GM19468 (cell line): ENCODE measurements around the gene ABCA7.

Experiments
- ATAC-seq: cut with Tn5 transposase; IDR thresholded peaks from one replicate; pipeline ENCODE4 v1.9.1; 2021; ENCODE audit warnings: mild to moderate bottlenecking, moderate library complexity, moderate number of reproducible peaks; ENCODE audit not compliant: unreplicated experiment; ENCODE audit errors: extremely low read depth

ABCA7 gene

GRCh38 chr19:1001538-1002166, 38.3 kb upstream of the ABCA7 start:
- no peak for ATAC-seq

DNA sequence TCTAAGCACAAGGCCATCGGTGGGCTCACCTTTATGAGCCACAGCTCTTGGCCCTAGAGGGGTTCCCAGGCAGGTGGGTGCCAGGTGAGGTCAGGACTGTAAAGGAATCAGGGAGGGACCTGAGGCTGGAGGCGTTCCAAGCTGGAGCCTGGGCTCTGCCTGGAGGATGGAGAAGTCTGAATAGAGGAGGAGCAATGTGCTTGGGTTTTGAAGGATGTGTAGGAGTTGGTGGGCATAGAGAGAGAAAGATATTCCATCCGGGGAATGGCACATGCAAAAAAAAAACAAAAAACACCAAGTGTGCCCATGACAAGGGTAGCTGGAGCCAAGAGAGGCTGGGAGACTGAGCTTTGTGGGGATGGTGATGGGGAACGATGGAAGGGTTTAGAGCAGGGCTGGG, 37.3 kb upstream of the ABCA7 start:
- ATAC-seq: no peak

DNA sequence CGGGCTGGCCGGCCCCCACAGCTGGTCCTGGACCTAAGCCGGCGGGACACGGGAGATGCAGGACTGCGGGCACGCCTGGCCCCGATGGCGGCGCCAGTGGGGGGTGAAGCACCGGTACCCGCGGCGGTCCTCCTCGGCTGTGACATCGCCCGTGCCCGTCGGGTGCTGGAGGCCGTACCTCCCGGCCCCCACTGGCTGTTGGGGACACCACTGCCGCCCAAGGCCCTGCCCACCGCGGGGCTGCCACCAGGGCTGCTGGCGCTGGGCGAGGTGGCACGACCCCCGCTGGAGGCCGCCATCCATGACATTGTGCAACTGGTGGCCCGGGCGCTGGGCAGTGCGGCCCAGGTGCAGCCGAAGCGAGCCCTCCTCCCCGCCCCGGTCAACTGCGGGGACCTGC, 36.6 kb upstream of the ABCA7 start:
- no peak for ATAC-seq

GRCh38 chr19:1004204-1004802, 35.6 kb upstream of the ABCA7 start:
- ATAC-seq: no peak

GRCh38 chr19:1004803-1005664, 34.9 kb upstream of the ABCA7 start:
- no peak for ATAC-seq

GRCh38 chr19:1006711-1007398, 33.1 kb upstream of the ABCA7 start:
- no peak for ATAC-seq

DNA sequence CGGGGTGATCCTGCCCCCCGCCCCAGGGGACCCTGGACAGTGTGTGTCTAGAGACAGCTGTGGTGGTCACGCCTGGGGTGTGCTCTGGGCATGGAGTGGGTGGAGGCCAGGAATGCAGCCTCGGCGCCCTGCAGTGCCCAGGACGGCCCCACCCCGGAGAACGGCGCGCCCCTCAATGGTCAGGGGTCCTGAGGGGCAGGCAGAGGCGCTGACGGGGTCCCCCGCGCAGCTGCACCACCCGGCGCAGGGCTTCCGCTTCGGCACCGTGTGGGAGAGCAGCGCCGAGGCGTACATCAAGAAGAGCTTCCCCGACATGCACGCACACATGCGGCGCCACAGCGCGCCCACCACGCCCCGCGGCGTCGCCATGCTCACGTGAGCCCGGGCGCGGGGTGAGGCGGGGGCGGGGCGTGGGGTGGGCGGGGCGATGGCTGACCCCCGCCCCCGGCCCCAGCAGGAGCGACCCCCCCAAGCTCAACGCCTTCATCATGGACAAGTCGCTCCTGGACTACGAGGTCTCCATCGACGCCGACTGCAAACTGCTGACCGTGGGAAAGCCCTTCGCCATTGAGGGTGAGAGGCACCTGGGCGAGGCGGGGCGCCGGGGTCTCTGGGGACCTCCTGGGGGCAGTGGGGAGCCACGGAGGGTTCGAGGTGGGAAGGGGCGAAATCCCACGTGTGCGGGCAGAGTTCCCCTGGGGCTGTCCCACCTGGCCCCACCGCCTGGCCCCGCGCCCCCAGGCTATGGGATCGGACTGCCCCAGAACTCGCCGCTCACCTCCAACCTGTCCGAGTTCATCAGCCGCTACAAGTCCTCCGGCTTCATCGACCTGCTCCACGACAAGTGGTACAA, 32.3 kb upstream of the ABCA7 start:
- no peak for ATAC-seq

DNA sequence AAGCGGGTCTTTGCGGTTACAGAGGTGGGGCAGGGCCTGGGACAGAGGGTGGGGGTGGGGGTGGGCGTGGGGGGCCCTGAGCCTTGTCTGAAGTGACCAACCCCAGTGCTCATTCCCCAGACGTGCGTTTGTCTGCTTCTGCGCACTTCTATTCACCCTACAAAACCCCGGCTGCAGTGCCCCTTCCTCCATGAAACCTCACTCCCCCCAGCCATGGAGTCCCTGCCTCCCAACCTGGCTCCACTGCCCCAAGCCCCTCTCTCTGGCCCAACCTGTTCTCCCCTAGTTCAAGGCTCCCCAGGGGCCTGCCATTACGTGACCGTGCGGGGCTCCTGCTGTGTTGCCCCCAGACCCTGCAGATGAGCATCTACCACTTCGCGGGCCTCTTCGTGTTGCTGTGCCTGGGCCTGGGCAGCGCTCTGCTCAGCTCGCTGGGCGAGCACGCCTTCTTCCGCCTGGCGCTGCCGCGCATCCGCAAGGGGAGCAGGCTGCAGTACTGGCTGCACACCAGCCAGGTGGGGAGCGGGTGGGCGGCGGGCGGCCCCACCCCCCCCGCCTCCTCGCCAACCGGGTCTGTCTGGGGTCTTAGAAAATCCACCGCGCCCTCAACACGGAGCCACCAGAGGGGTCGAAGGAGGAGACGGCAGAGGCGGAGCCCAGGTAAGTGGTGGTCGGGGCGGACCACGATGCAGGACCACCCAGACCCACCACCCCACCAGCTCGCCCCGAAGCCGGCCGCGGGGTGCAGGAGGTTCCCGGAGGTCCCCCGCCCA, 31.5 kb upstream of the ABCA7 start:
- no peak for ATAC-seq

DNA sequence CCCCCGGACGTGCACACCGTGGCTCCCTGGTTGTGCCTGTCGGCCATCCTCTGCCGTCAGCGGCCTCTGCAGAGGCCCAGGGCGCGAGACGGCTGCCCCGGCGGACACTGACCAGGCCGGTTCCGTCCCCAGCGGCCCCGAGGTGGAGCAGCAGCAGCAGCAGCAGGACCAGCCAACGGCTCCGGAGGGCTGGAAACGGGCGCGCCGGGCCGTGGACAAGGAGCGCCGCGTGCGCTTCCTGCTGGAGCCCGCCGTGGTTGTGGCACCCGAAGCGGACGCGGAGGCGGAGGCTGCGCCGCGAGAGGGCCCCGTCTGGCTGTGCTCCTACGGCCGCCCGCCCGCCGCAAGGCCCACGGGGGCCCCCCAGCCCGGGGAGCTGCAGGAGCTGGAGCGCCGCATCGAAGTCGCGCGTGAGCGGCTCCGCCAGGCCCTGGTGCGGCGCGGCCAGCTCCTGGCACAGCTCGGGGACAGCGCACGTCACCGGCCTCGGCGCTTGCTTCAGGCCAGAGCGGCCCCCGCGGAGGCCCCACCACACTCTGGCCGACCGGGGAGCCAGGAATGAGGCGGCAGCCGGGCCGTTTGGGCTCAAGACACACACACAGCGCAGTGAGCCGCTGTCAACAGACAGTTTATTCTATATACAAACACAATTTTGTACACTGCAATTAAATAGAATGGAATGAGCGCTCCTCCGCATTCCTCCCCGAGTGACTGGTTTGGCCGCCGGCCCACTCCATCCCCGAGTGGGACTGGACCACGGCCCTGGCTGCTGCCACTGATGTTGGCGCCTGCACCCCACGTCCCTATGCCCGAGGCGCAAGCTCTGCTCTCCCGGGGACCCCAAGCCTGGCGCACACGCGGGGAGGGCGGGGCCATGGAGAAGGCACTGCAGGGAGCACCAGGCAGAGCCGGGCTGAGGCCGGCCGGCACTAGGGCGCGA, 30.6 kb upstream of the ABCA7 start:
- ATAC-seq: no peak

DNA sequence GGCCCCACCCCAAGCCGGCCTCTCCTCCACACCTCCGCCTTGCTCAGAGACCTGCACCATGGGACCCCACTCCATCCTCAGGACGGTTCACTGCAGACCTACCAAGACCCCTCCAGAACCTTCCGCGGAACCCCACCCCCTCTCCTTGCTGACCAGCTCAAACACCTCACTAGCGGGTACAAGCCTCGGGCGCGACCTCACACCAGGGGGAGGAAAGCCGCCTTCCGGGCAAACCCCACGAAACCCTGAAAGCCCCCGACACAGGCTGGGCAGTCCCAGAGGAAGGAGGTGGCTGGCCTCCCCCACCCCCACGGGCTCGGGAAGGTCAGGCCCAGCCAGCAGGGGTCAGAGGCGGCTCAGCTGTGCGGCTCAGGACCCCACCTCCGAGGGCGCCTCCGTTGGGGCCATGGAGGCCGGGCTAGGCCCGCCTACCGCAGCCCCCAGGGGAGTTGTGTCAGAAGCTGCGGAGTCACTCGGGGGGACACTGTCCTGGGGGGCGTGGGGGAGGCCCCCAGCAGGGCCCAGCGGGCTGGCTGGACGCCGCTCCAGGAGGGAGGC, 29.8 kb upstream of the ABCA7 start:
- no peak for ATAC-seq

DNA sequence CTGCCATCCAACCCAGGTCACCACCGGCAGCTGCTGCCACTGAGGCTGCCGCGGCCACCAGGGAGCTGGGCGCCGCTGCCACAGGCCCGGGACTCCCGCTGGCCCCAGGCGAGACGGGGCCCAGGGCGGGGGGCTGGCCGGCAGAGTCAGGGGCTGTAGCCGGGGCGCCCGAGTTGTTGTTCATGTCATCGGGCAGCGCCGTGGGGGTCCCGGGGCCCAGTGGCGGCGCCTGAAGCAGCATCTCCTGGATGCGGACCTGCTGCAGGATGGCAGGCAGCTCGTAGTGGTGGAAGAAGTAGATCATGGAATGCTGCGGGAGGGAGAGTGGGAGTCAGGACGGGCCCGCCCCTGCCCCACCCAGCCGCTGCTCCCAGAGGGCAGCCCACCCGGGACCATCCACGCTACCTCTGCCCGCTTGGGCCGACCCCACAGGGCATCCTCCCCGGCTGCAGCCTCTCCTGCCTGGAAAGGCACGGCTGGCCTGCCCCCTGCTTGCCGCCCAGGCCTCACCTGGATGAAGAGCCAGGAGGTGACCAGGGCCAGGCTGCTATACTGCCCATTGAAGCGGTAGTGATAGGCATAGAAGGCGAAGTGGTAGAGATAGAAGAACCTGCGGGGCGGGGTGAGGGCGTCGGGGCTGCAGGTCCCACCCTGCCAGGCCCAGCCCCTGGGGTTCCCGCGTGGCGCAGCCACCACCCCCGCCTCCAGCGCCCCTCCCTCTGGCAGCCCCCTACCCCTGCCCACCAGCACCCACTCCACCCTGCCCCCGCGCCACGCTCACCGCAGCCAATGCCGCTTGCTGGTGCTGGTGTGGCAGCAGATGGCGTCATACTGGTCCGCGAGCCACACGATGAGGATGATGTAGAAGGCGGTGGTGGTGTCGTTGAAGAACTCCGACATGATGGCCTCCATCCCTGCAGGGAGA, 29.1 kb upstream of the ABCA7 start:
- no peak for ATAC-seq

GRCh38 chr19:1011831-1012333, 28.0 kb upstream of the ABCA7 start:
- ATAC-seq: no peak

- ATAC-seq: no peak
Measured at GRCh38 chr19:1012334-1012733, 27.6 kb upstream of the ABCA7 start.

DNA sequence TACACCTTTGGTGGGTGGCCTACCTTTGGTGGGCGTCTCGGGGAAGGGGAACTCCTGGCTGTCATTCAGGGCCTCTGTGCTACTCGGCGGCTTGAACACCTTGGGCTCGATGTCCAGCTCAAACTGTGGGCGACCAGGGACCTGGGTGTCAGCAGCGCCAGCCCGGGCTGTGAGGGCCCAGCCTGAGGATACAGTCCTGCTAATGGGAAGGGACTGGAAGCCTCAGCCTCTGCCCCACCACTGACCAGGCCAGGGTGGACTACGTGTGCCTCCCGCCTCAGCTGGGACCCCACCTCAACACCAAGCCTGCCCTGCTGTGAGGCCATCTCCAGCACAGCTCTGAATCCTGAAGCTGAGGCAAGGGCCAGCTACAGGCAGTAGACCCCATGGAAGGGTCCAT, 26.7 kb upstream of the ABCA7 start:
- ATAC-seq: no peak

DNA sequence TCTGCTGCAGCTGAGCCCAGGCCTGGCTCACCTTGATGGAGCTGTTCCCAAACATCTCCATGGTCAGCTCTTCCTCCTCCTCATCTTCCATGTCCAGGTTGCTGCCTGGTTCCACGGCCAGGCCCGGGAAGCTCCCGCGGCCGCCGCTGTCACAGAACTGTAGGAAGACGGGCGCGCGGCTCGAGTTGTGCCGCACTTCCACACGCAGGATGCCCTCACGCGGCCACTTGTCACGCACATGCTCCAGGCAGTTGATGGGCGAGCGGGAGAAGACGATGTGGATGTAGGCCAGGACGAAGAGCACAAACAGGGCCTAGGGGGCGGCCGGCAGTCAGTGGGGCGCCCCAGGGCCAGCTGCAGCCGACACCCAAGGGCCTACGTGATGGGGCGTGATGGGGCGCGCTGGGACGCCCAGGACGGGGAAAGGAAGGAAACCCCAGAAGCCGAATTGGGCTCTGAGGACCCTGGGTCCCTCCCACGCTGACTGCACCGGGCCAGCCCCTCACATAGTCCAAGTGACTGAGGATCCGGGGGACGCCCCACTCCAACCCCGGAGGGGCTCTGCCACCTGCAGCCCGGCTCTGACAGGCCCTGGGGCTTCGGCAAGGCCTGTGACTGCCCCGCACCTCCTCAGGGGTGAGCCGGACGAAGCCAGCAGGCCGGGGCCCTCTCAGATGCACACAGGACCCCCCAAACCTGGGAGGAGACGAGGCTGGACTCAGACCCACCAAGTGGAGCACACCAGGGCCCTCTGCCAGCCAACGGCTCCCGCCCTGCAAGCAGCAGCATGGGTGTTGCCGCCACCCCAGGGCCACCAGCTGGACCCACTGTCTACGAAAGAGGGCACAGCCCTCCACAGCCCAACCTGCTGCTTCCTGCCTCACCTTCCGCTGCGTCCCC, 25.5 kb upstream of the ABCA7 start:
- no peak for ATAC-seq
